ENCODE measurements around the gene LRRC37A3.
"Not testable (repeated sequence)": the region's sequence is repeated elsewhere in the genome, so short reads cannot be mapped to it uniquely, and the experiment has no call there.

The LRRC37A3 gene

DNA sequence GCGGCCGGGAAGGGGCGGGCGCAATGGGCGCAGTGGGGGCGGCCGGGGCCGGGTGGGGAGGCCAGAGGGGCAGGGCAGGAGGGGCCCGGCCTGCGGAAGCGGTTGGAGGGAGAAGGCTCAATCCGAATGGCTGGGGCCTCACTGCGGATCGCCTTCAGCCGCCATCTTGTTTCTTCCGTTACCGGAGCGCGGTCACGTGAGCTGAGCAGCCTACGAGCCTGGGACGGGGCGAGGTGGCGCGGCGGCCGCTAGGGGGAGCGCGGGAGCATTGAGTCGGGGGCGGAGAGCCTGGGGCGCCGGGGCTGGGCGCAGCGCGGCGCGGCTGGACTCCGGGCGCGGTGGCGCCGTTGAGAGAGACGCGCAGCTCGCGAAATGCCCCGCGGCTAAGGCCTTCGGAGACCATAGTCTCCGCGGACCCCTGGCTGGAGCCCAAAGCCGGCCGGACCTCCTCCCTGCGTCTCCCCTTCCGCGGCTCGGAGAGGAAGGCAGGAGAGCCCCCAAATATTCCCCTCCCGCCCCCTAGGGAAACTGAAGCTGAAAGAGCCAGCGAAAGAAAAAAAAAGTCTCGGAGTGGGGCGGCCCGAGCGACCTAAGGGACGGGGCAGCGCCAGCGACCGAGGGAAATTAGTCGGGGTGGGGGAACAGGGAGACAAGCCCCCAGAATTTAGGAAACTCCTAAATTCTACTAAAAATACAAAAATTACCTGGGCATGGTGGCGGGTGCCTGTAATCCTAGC is at the start of gene LRRC37A3:
LRRC37A3 (minus strand) TSS at position 190 of the 737 bp plus-strand sequence. CDS start 22,221 bp downstream, outside the sequence.
- peak; percentile 98 for DNase-seq

GRCh38 chr17:64965873-64966287 is 46.6 kb upstream of the LRRC37A3 start:
- DNase-seq: peak; percentile 86

DNA sequence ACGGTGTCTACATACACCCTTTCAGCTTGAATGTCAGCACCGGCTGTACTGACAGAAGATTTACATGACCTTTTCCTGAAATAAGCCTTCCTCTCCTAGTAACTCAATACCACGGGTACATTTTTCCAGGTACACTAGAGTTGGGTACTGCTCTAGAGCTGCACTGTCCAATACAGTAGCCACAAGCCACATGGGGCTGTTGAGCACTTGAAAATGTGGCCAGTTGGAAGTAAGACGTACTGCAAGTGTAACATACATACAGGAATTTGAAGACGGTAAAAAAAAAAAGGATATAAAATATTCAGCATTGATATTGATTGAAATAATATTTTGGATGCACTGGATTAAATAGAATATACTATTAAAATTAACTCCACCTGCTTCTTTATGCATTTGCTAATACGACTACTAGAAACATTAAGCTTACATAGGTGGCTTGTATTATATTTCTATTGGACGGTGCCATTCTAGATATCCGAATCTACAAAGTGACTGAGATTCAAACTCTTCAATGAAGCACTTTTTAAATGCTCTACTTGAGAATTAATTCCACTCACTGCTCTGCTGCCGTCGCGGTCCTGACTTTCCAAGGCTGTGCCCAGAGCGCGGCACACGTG is 46.1 kb upstream of the LRRC37A3 start:
- DNase-seq: not testable (repeated sequence)

DNA sequence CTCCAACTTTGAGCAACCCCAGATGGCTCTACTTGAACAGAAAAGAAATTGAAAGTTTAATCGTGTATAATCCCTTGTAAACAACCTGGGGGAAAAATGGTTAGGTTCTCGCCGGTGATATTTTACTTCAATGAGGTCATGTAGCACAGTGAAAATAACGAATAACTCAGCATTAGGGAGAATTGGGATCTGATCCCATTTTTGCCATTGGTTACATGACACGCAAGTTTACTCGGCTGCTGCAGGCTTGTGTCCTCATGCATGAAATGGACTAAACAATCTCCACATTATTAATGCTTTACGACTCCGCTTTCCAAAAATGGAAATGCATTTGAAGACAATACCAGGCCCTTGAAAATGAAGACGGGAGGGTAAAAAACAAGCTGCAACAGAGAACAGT is 45.5 kb upstream of the LRRC37A3 start:
- no peak for DNase-seq

DNA sequence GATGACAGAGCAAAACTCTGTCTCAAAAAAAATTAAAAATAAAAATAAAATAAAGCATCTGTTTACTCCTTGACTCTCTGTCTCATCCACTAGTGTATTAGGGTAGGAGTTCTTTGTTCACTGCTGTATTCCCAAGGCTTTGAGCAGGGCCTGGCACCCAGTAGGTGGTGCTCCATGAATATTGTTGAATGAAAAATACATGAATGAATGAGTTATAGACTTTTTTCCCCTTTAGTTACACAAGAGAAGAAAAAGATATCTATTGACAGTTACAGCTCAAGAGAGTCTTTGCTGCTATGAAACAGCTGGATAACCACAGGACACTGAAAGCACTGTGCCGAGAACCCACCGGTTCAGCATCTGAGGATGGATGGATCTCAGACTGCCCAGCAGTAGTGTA is 44.5 kb upstream of the LRRC37A3 start:
- not testable (repeated sequence) for DNase-seq

DNA sequence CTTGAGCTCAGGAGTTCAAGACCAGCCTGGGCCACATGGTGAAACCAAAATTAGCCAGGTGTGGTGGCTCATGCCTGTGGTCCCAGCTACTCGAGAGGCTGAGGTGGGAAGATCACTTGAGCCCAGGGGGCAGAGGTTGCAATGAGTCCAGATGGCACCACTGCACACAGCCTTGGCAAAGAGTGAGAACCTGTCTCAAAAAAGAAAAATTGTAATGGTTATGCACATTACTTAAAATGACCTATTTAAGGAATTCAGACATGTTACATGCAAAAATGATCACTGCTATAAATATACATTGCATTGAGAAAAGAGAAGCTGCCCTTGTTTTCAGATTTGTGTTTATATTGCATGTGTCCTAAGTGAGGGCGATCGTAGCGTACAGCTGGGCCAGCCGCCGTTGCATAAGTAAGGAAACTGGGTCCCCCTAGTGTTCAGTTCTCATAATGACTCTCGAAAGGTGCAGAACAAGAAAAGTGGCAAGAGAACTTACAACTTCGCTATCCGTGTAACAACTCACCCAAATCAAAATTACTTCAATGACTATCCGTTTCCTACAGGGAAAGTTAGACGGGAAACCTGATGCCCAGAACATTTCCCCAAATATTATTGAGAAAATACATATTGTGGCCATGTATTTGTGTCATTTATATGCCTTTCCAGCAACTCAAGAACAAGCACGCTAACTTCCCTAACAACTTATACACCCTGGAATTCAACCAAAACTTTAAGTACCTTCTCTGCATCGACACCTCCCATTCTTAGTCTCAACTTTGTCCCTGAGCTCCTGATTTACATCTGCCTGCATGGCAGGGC is 42.5 kb upstream of the LRRC37A3 start:
- not testable (repeated sequence) for DNase-seq

- DNase-seq: no peak
Observed at GRCh38 chr17:64951877-64952276, 32.6 kb upstream of the LRRC37A3 start.

DNA sequence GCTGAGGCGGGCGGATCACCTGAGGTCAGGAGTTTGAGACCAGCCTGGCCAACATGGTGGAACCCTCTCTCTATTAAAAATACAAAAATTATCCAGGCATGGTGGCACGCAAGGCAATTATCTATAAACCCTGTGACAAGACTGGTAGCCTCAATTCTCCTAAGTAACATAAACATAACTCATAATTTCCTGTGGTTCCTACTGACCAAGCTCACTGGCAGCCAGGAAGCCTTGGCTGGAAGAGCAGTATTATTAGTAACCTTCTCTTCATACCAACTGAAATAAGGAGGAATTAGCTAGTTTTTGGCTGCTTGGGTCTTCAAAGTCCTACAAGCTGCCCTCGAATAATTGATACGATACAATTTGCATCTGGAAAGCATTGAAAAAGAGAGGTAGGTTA is 31.6 kb upstream of the LRRC37A3 start:
- no peak for DNase-seq

- no peak for DNase-seq
Observed at GRCh38 chr17:64947152-64947551, 27.9 kb upstream of the LRRC37A3 start.

DNA sequence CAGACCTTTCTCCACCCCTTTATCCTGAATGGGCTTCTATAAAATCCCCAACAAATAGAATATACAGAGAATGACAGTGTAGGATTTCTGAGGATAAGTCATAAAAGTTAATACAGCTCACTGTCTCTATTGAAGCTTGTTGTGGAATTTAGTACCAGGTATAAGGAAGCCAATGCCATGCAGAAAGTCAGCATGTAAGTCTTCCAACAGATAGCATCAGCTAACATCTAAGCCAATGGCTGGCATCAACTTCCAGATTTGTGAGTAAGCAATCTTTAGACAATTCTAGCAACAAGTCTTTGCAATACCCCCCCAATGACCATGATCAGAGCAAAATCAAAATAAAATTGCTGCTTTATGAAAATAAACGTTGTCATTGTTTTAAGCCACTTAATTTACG is 22.5 kb upstream of the LRRC37A3 start:
- no peak for DNase-seq

- DNase-seq: no peak
Observed at GRCh38 chr17:64941045-64941444, 21.8 kb upstream of the LRRC37A3 start.

DNA sequence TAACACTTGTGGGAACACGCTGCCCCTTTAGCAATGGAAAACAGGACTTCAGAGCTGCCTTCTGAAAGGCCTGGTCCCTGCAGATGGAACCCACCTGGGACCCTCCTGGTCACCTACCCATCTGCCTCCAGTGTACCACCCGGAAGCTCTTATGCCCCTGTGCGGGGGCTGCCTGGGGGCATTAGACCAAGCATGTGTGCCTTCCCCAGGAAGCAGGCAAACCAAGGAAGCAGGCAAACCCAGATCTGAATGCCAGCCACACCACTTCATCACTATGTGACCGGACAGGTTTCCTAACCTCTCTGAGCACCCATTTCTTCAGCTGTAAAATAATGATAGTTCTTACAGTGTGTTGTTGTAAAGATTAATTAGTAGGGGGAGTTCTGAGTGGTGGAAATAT is 20.8 kb upstream of the LRRC37A3 start:
- DNase-seq: no peak

- no peak for DNase-seq
Observed at GRCh38 chr17:64938925-64939474, 19.7 kb upstream of the LRRC37A3 start.

GRCh38 chr17:64938290-64938689 is 19.0 kb upstream of the LRRC37A3 start:
- no peak for DNase-seq

- DNase-seq: no peak
Observed at GRCh38 chr17:64936117-64936516, 16.8 kb upstream of the LRRC37A3 start.

GRCh38 chr17:64934284-64934778 is 15.1 kb upstream of the LRRC37A3 start:
- DNase-seq: not testable (repeated sequence)

- DNase-seq: not testable (repeated sequence)
Observed at GRCh38 chr17:64932850-64933249, 13.6 kb upstream of the LRRC37A3 start.

DNA sequence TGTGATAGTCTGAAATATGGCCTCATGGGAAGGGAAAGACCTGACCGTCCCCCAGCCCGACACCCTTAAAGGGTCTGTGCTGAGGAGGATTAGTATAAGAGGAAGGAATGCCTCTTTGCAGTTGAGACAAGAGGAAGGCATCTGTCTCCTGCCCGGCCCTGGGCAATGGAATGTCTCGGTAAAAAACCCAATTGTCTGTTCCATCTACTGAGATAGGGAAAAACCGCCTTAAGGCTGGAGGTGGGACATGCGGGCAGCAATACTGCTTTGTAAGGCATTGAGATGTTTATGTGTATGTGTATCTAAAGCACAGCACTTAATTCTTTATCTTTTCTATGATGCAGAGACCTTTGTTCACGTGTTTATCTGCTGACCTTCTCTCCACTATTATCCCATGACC is 11.1 kb upstream of the LRRC37A3 start:
- DNase-seq: not testable (repeated sequence)

GRCh38 chr17:64929419-64930209 is 10.3 kb upstream of the LRRC37A3 start:
- not testable (repeated sequence) for DNase-seq

DNA sequence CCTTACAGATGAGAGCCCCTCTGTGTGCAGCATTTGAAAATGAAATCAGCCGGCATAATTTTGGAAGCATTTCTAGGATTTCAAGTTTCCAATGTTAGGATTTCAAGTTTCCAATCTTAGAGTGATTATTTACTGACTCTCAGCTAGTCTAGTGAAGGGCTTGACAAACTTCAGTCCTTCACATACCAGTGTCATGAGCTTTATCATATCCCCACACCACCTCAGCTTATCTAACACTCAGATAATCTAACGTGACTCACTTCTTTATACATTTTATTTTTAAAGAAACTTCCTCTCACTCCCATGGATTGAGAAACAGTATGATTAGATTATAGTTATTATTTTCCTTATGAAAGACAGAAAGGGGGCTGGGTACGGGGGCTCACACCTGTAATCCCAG is 9.4 kb upstream of the LRRC37A3 start:
- DNase-seq: not testable (repeated sequence)

GRCh38 chr17:64927444-64927843 is 8.2 kb upstream of the LRRC37A3 start:
- DNase-seq: not testable (repeated sequence)

DNA sequence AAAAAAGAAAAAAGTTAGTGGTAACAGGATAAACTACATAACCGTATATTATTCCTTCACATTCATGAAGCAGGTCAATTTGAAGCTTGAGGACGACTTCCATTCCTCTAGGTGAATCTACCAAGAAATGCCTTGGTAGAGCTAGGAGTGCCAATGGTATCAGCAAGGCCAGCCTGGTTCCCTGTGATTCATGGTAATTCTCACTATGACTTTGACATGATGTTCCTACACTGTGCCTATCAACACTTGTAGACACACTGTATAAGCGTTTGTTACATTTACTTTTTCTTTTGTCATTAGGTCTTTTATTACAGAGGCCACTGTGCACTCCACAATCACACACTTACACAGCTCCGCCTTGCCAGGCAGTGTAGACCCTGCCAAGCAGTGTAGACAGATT is 7.2 kb upstream of the LRRC37A3 start:
- not testable (repeated sequence) for DNase-seq

All from activated effector memory CD4-positive, alpha-beta T cell treated with Interleukin-2 at 50 U/mL for 16 hours (primary cell).